Activated CD8-positive, alpha-beta memory T cell treated with anti-CD3 and anti-CD28 coated beads, Interleukin-2, amount 50 U/mL, for 48 hours (primary cell): ENCODE measurements around the gene ZC3H11A.
"Not testable (repeated sequence)": the region's sequence is repeated elsewhere in the genome, so short reads cannot be mapped to it uniquely, and the experiment has no call there.

Source experiments
- DNase-seq: peaks from one replicate; pipeline ENCODE4 v3.0.0-alpha.2; 2020

ZC3H11A gene

DNA sequence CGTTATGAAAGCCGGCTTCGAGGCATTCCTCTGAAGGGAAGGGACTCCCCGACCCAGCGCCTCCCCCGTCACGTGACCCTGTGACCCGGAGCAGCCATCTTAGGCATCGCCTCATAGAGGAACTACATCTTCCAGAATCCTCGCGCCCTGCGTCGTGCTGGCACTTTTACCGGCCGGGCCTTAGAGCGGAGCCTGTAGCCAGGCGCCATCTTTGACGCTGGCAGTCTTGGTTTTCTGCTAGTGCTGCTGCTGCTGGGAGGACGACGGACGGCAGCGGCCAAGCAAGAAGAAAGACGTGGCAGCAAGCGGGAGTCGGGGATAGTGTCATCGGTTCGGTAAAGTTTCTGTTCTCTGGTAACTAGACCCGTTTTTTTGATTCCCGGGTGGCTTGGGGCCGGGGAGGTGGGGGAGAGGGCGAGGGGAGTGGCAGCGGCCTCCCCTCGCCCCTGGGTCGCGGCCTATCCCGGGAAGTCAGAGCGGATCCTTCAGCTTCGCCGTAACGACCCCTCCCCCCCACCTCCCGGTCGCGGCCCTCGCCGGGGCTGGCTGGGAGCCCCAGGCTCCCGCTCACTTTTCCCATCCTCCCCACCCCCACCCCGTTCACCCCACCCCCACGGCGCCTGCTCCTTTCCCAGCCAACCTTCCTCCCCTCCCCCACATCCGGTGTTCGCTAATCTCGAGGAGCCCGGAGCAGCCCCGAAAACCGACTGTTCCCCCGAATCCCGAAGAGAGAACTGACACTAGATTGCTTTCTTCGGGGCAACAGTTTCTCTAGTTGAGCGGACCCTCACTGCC lies at the start of gene ZC3H11A, which contains the start of gene ZBED6:
Gene ZC3H11A, plus strand, starts transcription at position 183 of the 795 bp plus-strand sequence. CDS start 21,448 bp downstream, outside the sequence.
Gene ZBED6, plus strand, starts transcription at position 183 of the 795 bp plus-strand sequence. CDS start 1,900 bp downstream, outside the sequence.
- DNase-seq = peak; percentile 96

DNA sequence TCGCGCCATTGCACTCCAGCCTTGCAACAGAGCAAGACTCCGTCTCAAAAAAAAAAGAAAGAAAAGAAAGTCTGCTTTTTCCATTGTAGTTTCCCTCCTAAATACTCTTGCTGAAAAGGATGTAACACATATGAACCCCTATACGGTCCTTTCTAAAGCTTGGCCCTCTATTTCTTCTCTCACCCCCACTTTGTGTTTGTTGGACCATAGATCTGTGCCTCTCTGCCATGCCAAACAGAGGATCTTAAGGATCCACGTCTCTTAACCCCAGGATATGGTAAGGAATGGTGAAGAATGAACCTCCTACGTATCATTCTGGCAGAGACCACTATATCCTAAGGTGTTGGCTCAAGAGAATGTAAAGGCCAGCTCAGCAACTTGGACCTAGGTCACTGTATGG lies 49.1 kb upstream of the ZC3H11A start:
- no peak for DNase-seq

DNA sequence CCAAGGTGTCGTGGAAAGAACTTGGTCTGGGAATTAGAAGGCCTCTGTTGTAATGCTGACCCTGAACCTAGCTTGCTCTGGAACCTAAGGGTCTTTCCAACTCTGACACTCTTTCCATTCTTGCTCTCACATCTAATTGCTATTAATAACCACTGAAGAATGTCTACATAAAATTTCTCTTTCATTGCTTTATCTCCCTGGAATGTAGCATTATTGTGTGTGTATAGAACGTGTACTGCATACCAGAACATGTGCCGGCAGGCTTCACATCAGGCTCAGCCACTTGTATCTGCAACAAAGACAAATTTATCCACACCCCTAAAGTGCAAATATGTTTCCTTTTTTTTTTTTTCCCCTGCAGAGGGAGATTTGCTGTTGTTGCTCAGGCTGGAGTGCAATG lies 44.4 kb upstream of the ZC3H11A start:
- DNase-seq = no peak

DNA sequence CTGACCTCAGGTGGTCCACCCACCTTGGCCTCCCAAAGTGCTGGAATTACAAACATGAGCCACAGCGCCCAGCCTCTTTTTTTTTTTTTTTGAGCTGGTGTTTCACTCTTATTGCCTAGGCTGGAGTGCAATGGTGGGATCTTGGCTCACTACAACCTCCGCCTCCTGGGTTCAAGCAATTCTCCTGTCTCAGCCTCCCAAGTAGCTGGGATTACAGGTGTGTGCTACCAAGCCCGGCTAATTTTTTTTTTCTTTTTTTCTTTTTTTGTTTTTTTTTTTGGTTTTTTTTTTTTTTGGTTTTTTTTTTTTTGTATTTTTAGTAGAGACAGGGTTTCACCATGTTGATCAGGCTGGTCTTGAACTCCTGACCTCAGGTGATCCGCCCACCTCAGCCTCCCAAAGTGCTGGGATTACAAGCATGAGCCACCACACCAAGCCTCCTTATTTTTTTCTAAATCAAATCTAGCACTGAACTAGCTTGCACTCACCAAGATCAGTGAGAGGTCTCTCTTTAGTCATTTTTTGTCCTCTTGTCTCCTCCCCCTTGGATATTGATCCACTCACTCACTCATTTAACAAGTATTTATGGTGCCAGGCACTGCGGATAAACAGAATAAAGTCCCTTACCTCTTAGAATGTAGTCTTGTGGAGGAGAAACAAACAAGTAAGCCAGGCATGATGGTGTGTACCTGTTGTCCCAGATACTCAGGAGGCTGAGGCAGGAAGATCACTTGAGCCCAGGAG lies 43.6 kb upstream of the ZC3H11A start:
- DNase-seq = not testable (repeated sequence)

DNA sequence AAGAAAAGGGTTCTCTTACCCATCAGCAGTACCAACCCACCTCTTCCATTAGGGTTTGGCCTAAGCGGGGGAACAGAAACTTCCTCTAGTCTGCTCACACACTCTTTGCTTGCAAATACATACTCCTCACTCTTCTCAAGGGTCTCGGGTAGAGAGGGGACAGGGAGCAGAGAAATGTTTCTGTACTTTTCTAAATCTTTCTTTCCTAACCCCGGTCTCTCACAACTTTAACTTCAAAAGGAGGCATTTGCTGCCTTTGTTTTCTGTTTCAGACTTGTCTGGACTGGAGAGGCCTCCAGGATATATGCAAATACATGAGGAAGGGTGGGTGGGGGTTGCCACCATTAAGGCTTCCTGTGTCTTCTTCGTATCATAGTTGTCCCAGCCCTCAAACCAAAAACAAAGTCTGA lies 41.0 kb upstream of the ZC3H11A start:
- no peak for DNase-seq

DNA sequence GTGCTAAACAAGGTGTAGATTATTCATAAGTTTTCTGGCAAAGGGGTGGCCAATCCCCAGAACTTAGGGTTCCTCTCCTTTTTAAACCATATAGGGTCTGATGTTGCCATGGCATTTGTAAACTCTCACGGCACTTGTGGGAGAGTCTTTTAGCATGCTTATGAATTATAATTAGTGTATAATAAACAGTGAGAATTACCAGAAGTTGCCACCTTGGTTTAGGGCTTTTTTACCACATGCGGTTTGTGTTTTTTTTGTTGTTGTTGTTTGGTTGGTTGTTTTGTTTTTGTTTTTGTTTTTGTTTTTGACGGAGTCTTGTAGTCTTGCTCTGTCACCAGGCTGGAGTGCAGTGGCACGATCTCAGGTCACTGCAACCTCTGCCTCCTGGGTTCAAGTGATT lies 39.4 kb upstream of the ZC3H11A start:
- no peak for DNase-seq

DNA sequence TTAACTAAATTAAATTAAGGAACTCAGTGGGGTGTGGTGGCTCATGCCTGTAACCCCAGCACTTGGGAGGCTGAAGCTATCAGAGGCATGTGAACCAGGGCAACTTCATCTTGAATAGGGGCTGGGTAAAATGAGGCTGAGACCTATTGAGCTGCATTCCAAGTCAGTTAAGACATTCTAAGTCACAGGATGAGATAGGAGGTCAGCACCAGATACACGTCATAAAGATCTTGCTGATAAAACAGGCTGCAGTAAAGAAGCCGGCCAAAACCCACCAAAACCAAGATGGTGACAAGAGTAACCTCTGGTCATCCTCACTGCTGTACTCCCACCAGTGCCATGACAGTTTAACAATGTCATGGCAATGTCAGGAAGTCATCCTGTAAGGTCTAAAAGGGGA lies 36.7 kb upstream of the ZC3H11A start:
- not testable (repeated sequence) for DNase-seq

DNA sequence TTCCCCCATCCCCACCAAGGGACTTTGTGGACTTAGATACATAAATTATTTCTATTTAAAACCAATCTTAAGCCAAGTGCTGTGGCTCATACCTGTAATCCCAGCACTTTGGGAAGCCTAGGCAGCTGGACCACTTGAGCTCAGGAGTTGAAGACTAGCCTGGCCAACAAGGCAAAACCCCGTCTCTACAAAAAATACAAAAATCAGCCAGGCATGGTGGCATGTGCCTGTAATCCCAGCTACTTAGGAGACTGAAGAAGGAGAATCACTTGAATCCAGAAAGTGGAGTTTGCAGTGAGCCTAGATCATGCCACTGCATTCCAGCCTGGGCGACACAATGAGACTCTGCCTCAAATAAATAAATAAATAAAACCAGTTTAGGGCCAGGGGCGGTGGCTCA lies 34.9 kb upstream of the ZC3H11A start:
- DNase-seq = no peak

DNA sequence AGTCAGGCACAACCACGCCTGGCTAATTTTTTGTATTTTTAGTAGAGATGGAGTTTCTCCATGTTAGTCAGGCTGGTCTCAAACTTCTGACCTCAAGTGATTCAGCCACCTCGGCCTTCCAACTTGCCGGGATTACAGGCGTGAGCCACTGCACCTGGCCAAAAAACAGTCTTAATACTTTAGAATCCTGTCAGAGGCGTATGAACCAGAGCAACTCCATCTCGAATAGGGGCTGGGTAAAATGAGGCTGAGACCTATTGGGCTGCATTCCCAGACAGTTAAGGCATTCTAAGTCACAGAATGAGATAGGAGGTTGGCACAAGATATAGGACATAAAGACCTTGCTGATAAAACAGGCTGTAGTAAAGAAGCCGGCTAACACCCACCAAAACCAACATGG lies 33.5 kb upstream of the ZC3H11A start:
- DNase-seq = not testable (repeated sequence)

DNA sequence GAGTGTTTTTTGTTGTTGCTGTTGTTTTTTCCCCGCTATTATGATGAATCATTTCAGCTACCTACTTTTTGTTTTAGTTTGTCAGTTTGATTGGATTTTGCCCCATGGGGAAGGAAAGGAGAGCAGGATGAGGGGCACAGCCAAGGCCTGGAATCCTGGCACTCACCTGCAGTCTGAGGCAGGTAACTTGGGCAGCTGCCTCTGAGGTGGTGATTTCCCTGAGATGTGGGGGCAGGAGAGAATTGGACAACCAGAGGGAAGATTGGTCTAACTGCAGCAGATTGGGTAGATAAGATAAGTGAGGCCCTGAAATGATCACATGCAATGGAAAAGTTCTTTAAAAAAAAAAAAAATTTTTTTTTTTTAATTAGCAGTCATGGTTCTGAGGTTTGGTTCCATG lies 31.9 kb upstream of the ZC3H11A start:
- no peak for DNase-seq

DNA sequence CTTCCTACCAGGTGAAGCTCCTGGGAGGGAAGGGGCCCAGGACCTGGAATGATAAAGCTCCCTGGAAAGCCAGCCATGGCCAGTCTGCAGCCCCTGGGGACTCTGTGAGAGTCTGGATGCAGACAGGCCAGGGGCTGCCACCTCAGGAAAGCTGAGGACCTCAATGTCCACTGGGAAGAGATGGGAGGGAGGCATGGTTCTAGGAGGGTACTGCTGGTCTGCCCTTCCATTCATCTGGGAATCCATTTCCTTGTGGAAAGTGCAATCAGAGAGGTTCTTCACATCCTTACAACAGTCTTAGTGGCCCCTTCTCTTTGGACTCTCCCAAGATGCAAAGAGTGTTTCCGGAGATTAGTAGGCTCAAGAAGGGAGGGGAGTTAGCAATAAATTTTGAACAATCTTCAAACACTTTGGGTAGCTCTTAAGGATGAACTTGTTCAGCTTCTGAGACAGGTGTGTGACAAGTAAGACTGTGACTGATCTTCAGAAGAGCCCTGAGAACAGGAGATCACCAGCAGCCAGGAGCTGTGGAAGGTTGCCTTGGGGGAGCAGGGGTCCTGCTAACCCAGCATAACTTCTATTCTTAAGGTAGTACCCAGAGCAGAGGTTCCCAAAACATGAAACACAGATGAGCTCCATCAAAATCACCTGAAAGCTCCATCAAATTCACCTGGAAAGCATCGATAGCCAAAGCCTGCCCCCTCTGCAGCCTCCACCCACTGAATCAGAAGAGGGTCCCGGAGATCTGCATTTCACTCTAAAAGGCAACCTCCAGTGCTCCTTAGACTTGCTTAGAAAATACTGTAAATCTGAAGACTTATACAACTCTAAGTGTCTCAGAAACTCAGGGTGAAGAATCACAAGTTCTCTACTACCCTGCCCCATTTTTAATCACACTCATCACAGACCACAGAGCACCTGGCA lies 31.1 kb upstream of the ZC3H11A start:
- DNase-seq = no peak

DNA sequence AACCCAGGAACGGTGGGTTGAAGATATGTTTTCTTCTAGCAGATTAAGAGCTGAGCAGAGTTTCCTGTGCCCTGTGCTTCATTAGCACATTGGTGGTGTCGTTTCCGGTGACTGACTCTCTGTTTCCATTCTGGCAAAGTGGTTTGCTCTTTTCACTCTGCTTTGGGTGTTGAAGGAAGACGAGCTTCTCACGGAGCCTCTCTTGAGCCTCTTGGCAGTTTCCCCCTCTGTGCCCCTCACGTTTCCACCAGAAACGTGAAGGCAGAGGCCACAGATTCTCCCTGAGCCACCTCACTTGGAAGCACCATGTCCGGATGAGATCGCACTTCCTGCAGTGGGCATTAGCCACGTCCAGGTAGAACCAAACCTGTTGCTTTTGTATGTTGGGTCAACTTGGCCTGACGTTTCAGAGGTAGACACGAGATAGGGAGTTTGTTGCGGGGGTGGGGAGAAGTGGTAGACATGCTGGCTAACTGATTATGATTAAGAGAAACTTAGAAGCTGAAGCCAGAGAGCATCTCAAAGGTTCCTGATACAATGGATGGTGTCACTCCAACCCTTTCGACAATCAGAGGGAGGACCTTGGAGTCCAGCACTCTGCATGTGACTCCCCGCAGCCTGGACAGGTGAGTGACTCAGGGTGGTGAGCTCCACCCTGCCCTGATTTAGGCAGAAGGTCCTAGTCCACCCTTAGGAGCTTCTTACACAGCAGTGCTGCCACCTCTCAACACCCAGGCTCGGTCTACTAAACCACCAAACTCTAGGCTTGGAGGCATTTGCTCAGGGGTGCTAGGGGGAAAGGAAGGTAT lies 30.2 kb upstream of the ZC3H11A start, which contains the start of gene LAX1:
Gene LAX1, plus strand, starts transcription at position 155 of the 809 bp plus-strand sequence. Its CDS starts 383 bp downstream, at position 538.
- peak; percentile 81 for DNase-seq

DNA sequence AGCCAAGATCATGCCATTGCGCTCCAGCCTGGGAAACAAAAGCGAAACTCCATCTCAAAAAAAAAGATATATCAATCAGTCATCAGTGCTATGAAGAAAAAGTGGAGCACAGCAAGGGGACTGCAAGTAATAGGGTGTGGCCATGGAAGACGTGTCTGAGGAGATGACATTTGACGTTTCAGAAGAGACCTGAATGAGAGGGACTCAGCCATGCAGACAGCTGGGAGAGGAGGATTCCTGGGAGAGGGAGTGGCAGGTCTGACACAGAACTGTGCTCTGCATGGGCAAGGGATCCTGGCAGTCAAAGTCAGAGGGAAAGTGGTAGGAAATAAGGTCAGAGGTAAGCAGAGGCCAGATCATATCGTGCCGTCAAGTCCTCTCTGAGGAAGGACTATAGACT lies 27.2 kb upstream of the ZC3H11A start:
- no peak for DNase-seq

DNA sequence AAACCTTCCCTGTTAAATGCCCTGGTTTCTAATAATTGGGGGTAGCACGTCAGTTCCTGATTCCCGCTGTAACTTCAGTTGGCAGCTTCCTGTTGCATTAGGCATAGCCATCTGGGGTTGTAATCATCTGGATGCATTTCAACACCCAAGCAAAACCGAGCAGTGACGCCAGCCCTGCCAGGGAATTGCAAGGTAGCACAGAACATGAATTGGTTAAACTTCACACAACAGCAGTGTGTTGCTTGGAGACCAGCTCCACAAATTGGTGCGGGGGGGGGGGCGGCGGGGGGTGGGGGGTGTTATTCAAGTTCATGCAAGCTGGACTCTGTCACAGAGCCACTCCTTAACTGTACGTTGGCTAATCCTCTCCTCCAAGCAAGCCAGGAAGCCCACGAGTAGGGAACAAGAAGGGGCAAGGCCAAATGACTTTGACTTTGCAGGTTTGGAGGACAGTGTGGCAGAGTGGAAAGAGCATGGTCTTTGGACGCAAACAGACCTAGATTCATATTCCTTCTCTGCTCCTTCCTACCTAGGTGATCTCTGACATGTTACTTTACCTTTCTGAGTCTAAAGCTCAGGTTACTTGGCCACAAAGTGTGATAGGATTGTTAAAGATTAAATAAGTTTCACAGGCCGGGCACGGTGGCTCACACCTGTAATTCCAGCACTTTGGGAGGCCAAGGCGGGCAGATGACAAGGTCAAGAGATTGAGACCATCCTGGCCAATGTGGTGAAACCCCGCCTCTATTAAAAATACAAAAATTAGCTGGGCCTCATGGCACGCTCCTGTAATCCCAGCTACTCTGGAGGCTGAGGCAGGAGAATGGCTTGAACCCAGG lies 25.7 kb upstream of the ZC3H11A start:
- no peak for DNase-seq

DNA sequence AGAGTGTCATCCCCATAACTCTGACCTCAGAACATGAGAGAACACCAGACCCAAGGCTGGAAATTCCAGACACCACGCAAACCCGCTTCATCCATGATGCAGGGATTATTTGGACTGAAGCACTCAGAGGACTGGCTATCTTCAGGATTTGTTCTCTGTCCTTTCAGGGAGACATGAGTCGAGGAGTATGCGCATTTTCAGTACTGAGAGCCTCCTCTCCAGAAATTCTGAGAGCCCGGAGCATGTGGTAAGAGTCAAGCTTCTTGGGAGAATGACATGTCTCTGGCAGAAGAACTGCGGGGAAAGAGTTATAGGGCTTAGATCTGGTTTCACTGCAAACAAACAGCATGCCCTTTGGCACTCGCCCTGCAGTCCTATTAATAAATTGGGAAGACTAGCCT lies 23.5 kb upstream of the ZC3H11A start:
- no peak for DNase-seq

DNA sequence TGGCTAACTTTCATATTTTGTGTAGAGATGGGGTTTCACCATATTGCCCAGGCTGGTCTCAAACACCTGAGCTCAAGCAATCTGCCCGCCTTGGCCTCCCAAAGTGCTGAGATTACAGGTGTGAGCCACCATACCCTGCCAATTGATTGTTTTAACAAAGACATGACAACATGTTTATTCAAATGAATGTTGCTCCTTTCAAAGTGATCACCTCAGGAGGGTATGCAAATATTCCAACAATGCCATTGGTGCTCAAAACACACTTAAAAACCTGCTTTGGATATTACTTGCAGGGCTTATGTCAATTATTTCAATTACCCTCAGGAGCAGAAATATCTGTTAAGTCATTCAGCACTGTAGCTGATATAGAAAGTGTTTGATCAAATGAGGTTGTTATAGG lies 22.6 kb upstream of the ZC3H11A start:
- no peak for DNase-seq

DNA sequence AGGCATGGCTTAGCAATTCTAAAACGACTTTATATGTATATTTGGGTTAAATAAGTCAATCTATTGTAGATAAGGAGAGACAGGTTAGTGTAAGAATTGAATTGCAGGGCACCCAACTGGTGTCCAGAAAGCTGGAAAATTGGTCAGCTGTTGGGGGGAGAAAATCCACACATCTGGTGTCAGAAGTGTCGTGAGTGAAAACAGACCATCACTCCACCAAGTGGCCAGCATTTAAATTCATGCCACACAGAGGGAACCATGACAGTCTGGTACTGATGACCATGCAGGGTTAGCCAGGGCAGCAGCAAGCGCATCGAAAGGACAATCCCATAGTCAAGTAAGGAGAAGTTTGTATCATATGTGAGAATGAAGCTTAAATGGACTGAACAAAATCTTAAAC lies 18.8 kb upstream of the ZC3H11A start:
- DNase-seq = no peak

DNA sequence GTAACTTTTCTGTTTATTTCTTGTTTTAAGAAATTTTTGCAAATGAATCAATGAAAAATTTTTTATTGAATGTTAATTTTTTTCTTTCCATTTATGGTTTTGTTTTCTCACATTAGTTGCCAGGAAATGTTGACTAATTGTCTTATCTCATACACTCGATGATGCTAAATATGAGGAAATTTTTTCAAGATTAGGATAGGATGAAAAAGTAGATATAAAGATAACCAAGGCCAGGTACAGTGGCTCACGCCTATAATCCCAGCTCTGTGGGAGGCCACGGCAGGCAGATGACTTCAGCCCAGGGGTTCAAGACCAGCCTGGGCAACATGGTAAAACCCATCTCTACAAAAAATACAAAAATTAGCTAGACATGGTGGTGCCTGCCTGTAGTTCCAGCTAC lies 17.8 kb upstream of the ZC3H11A start:
- no peak for DNase-seq

DNA sequence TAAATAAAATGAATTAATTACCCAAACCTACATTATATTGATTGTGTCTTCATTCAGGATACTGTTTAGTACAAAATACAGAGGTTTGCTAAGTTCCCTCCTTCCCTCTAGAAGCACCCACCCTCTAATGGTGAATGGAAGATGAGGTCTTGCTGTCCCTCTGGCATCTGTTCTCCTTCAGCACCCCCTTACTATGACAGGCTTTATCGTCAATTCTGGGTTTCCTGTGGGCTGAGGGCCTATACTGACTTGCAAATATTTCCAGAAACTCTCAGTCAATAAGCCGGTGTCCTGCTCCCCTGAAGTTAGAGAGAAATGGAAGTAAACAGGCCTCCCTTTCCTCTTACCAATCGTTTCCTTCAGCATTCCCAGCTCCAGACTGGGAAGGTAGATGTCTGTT lies 17.3 kb upstream of the ZC3H11A start:
- no peak for DNase-seq

DNA sequence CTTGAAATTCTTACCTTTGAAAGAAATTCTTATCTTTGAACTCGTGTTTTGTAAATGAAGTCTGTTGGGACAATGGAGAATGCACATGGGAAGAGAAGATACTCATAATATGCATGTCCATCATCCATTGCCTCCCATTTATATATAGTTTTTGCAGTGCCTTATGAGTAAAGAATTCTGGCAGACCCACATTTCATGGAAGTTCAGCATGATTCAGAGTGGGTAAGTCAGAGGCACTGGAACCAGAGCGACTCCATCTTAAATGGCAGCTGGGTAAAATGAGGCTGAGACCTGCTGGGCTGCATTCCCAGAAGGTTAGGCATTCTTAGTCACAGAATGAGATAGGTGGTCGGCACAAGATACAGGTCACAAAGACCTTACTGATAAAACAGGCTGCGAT lies 16.6 kb upstream of the ZC3H11A start:
- DNase-seq = no peak

DNA sequence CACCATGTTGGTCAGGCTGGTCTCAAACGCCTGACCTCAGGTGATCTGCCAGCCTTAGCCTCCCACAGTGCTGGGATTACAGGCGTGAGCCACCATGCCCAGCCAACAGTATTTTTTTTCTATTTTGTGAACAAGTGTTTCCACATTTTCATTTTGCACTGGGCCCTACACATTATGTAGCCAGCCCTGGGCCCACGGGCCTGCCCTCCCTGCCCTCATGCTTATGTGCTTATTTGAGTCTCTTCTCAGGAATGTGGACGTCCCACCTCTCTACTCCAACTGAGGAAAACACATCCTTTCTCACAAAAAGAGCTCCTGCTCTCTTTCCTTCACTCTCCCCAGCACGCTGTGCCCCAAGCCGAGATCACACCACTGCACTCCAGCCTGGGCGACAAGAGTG lies 13.5 kb upstream of the ZC3H11A start:
- DNase-seq = no peak
